ENCODE measurements around the gene HBP1.
"Not testable (repeated sequence)": the region's sequence is repeated elsewhere in the genome, so short reads cannot be mapped to it uniquely, and the experiment has no call there.

The HBP1 gene

GRCh38 chr7:107187774-107188173 is 19.0 kb downstream of the HBP1 start:
- no peak for DNase-seq

- no peak for DNase-seq
Measured at GRCh38 chr7:107190090-107190489, 21.3 kb downstream of the HBP1 start.

GRCh38 chr7:107194052-107194451 is 25.2 kb downstream of the HBP1 start:
- no peak for DNase-seq

- DNase-seq: no peak
Measured at GRCh38 chr7:107196834-107197610, 28.2 kb downstream of the HBP1 start.

GRCh38 chr7:107201795-107202450 is 33.1 kb downstream of the HBP1 start:
- no peak for DNase-seq

GRCh38 chr7:107203607-107204006 is 34.8 kb downstream of the HBP1 start:
- DNase-seq: no peak

- no peak for DNase-seq
Measured at GRCh38 chr7:107206136-107206535, 37.3 kb downstream of the HBP1 start.

- DNase-seq: no peak
Measured at GRCh38 chr7:107206706-107207105, 37.9 kb downstream of the HBP1 start.

GRCh38 chr7:107207459-107207858 is 38.7 kb downstream of the HBP1 start:
- no peak for DNase-seq

GRCh38 chr7:107208024-107208521 is 39.3 kb downstream of the HBP1 start:
- DNase-seq: no peak

- DNase-seq: no peak
Measured at GRCh38 chr7:107208563-107208962, 39.8 kb downstream of the HBP1 start.

- no peak for DNase-seq
Measured at GRCh38 chr7:107209565-107209964, 40.8 kb downstream of the HBP1 start.

- DNase-seq: no peak
Measured at GRCh38 chr7:107210400-107210799, 41.6 kb downstream of the HBP1 start.

- no peak for DNase-seq
Measured at GRCh38 chr7:107212725-107213124, 43.9 kb downstream of the HBP1 start.

- no peak for DNase-seq
Measured at GRCh38 chr7:107213193-107213788, 44.5 kb downstream of the HBP1 start.

- no peak for DNase-seq
Measured at GRCh38 chr7:107213945-107214344, 45.1 kb downstream of the HBP1 start.

GRCh38 chr7:107219563-107220244 is 50.9 kb downstream of the HBP1 start:
- DNase-seq: no peak

GRCh38 chr7:107220356-107220755 is 51.6 kb downstream of the HBP1 start:
- no peak for DNase-seq

- not testable (repeated sequence) for DNase-seq
Measured at GRCh38 chr7:107220806-107221205, 52.0 kb downstream of the HBP1 start.

GRCh38 chr7:107224374-107225223 is 55.8 kb downstream of the HBP1 start:
- no peak for DNase-seq

GRCh38 chr7:107228291-107228690 is 59.5 kb downstream of the HBP1 start:
- DNase-seq: no peak

GRCh38 chr7:107230334-107230733 is 61.5 kb downstream of the HBP1 start:
- DNase-seq: no peak

Measured in NCI-H187 treated with DMSO at 0.1 percent for 48 hours (cell line).